Activated naive CD4-positive, alpha-beta T cell treated with Interleukin-2 at 50 U/mL for 16 hours (primary cell): ENCODE measurements around the gene FAM81B.

ENCODE experiments used
- DNase-seq: peaks from one replicate; pipeline ENCODE4 v3.0.0-alpha.2; 2020

The FAM81B gene

DNA sequence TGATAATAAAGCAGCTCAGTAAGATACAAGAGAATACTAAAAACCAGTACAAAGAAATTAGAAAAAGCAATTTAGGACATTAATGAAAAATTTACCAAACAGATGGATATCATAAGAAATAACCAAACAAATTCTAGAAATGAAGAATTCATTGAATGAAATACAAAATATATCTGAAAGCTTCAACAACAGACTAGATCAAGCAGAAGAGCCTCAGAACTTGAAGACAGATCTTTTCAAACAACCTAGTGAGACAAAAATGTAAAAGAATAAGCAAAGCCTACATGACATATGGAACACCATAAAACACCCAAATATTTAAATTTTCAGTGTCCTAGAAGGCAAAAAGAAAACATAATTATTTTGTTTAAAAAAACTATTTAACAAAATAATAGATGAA is 96.7 kb downstream of the FAM81B start:
- DNase-seq, result no peak
